Hematopoietic multipotent progenitor cell treated with erythropoietin and hydrocortisone succinate and interleukin-3 and kit ligand, for 6 days (in vitro differentiated cells): Measurements from ENCODE around the gene AGTR1.

ENCODE experiments used
- DNase-seq: peaks from one replicate; pipeline ENCODE4 v3.0.0-alpha.2; 2015

Gene AGTR1

DNA sequence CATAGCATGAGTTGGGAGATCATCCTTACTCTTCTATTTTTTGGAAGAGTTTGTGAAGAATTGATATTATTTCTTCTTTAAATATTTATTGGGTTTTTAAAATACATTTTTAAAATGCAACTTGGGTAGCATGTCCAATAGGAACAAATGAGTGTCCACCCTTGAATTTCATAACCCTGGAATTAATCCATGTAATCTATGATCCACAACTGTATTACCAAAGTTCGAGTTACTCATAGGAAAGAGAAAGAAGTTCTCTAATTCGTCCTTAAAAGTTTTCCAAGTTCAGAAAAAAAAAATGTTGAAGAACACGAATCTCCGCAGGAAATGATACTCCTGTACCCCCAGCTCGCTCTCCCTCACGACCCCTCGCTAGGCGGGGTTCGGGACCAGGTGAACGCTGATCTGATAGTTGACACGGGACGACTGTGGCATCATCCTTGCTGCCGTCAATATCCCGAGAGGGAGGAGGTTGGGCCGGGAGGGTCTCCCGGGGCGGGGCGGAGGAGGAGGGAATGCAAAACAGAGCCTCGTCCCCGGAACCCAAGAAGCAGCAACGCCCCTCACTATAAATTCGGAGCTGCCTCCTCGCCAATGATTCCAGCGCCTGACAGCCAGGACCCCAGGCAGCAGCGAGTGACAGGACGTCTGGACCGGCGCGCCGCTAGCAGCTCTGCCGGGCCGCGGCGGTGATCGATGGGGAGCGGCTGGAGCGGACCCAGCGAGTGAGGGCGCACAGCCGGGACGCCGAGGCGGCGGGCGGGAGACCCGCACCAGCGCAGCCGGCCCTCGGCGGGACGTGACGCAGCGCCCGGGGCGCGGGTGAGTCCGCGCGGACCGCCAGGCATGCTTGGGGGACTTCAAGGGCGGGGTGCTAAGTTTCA lies at the start of gene AGTR1:
Gene AGTR1 (plus strand): TSS at position 598 of the 884 bp plus-strand sequence. CDS start 43,133 bp downstream, outside the sequence.
- no peak for DNase-seq

- DNase-seq = no peak
These were observed 48.9 kb upstream of the AGTR1 start for GRCh38 chr3:148648685-148649352.

DNA sequence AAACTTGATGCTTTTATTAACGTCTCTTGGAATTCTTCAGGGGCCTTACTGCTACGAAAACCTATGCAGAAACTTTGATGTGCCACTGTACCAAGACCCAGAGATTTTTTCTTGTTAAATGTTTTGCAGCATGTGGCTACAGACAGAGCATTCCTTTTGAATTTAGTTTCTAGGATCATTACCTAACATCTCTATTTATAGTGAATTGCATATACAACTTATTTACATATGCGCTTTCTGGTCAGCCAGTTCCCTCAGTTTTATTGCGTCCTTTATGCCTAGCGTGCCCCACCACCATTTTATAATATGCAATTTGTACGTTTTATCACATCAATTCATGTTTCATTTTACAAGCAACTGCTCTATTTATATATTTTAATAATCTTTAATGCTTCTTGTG lies 46.2 kb upstream of the AGTR1 start:
- DNase-seq = no peak

DNA sequence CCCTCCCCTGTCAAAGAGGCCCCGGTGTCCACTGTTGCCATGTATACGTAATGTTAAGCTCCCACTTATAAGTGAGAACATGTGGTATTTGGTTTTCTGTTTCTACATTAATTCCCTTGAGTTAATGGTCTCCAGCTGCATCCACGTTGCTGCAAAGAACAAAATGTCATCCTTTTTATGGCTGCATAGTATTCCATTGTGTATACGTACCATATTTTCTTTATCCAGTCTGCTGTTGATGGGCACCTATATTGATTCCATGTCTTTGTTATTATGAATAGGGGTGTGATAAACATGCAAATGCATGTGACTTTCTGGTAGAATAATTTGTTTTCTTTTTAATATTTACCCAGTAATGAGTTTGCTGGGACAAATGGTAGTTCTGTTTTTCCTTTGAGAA lies 43.3 kb upstream of the AGTR1 start:
- DNase-seq = no peak

DNA sequence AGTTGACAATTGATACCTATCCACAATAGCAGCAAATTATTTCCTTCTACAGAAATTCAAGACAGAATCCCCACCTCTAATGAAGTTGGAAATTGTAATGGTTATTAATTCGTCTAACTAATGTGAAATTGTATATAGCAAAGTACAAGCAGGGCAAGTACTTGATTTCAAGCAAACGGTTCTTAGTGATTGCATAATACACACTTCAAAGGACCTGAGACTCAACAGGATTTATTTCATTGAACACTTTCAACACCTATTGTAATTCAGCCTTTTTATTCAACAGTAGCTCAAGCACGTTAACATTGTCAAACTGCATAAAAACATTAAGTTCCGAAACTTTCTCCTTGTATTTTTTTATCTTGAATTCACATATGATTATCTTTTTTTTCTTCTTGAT lies 40.2 kb upstream of the AGTR1 start:
- DNase-seq = no peak

DNA sequence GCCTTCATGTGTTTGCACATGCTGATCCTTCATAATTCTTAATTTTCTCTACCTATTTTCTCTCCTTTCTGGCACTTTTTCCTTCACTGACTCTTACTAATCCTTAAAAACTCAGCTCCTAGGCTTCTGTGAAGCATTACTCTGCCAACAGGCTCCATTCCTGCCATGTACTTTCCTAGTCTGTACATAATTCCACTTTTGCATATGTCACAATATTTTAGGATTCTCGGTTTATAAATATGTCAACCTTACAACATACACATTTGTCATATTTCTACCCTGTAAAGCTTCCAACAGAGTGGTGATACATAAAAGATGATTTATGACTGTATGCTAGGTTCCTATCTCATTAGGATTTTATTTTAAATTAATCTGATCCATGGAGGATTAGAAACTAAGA lies 38.2 kb upstream of the AGTR1 start:
- no peak for DNase-seq

- no peak for DNase-seq
These were observed 17.4 kb upstream of the AGTR1 start for GRCh38 chr3:148680289-148680688.

GRCh38 chr3:148681080-148681479 lies 16.6 kb upstream of the AGTR1 start:
- DNase-seq = no peak

DNA sequence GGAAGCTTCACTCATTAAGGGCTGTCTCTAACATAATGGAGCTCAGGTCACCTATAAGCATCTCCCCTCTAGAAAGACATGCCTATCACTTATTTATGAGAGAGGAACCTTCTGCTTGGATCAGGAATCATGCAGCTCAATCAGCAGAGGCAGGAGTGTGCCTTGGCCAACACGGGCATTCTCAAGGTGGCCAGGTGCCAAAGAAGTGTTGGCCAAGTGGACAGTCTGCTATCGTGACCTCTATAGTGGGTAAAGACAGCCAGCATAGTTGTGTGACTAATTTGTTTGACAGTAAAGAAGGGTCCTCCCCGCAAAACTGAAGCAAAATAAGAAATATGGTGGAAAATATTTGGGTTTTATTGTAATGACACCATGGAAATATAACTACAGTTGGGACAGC lies 14.7 kb upstream of the AGTR1 start:
- no peak for DNase-seq

GRCh38 chr3:148694116-148694515 lies 3.6 kb upstream of the AGTR1 start:
- no peak for DNase-seq

DNA sequence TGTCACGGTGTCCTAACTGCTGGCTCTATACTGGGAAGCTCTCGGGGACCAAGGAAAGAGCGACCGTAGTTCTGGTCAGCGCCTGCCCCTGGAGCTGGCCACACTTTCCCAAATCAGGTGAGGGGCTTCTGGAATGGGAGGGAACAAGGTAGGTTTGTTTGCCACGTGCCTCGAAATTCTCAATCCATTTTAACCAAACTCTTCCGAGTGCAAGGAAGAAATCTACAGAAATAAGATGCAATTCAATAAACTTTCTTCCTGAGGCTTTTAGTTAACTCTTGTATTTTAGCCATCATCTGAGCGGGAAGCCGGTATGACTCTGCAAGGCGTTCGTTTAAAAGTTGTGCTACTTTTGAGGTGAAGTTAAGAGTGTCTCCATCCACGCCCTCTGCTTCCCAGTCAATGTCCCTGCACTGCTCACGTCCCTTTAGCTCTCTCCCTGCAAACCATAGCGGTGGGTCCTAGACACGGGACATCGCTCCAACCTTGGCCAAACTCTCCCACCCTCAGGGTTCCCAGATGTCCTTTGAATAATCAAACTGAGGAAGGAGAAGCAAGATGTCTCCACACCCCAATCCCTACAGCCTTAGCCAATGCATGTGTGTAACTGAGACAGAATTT lies 597 bp downstream of the AGTR1 start:
- no peak for DNase-seq

DNA sequence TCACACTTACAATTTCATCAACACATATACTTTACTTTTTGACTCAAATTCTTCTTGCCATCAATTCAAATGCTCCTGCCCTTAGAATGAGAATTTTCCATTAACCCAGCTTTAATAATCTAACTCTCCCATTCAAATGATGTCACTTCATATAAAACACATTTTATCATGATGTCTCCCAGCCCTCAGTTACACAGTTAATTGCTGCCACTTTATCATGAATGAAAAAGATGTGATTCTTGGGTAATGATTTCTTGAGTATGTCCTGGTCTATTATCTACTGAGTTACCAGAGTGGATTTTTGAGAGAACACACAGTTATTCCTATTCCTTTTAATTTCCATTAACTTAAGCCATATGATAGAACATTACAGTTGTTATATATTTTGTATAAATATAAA lies 7.6 kb downstream of the AGTR1 start:
- DNase-seq = no peak

- peak; percentile 22 for DNase-seq
These were observed 10.1 kb downstream of the AGTR1 start for GRCh38 chr3:148707601-148708380.

GRCh38 chr3:148708409-148708808 lies 10.7 kb downstream of the AGTR1 start:
- DNase-seq = no peak

DNA sequence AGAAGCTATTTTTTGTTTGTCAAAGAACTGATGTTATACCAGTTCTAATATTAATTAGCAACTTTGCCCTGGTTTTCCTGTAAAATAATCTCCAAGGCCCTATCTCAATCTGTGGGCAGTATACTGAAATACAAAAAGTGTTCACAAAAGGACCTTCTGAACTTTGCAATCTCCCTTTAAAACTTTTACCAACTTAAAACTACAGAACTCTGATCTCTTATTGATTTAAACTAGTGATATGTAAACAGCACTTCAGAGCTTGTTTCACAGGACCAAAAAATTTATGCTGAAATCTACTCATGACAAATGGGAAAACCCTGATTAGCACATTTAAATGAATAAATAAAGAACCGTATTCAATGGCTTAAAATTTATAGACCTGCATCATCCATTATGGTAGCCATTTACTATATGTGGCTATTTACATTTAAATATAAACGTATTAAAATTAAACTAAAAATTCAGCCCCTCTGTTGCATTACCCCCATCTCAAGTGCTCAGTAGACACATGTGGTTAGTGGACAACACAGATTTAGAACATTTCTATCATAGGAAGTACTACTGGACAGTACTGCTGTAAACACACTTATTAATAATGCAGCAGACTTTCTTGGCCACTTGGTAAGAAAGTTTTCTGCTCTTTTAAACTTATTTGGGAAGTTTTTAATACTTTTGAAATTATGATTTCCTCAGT lies 12.0 kb downstream of the AGTR1 start:
- no peak for DNase-seq

DNA sequence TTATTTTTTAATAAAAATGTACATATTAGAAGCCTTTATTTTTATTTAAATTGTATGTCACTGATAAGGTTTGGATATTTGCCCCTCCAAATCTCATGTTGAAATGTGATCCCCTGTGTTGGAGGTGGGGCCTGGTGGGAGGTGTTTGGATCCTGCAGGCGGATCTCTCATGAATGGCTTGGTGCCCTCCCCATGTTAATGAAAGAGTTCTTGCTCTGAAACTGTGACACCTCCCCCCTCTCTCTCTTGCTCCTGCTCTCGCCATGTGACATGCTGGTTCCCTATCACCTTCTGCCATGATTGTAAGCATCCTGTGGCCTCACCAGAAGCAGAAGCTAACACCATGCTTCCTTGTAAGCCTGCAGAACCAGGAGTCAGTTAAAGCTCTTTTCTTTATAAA lies 13.0 kb downstream of the AGTR1 start:
- no peak for DNase-seq

DNA sequence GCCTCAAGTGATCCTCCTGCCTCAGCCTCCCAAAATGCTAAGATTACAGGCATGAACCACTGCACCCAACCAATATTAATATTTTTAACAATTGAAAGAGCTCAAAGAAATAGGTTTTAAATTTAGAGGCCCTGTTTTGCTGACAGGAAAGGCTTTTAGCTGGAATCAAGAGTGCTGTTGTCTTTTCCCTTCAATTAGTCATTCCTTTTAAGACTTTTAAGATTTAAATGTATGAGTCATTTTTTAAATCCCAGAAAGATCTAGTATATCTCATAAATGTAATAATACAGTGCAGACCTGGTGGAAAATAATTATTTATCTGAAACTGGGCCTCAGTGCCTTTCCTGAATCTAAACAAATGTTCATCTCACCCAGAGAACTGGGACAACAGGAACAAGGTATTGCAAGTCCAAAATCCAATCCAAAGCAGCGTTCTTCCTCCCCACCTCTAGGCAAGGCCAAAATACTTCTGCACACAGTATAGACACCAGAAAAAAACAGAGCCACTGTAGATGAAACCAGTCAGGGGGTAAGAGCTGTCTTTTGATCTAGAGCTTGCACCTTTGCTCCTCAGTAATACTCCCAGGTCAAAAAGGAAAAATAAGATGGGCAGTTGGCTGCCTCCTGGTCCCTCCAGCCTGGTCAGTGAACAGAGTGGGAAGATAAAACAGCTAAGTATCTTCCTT lies 14.4 kb downstream of the AGTR1 start:
- no peak for DNase-seq

DNA sequence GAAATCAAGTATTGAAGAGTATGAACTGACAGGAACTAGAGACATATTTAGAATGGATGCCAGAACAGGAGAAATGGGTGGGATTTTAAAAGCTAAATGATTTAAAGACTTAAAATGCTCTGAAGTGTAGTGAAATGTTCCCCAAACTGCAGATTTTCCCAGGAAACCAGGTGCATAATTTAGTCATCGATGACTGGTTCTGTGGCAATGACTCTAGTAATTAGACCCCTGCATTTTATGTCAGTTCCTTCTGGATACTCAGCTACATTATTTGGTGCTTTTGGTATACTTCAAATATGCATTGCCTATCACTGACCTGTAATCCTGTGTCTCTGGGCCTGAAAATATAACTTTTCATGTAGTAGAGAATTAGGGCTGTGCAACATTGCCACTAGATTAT lies 16.8 kb downstream of the AGTR1 start:
- DNase-seq = no peak

- DNase-seq = no peak
These were observed 19.0 kb downstream of the AGTR1 start for GRCh38 chr3:148716657-148717056.

DNA sequence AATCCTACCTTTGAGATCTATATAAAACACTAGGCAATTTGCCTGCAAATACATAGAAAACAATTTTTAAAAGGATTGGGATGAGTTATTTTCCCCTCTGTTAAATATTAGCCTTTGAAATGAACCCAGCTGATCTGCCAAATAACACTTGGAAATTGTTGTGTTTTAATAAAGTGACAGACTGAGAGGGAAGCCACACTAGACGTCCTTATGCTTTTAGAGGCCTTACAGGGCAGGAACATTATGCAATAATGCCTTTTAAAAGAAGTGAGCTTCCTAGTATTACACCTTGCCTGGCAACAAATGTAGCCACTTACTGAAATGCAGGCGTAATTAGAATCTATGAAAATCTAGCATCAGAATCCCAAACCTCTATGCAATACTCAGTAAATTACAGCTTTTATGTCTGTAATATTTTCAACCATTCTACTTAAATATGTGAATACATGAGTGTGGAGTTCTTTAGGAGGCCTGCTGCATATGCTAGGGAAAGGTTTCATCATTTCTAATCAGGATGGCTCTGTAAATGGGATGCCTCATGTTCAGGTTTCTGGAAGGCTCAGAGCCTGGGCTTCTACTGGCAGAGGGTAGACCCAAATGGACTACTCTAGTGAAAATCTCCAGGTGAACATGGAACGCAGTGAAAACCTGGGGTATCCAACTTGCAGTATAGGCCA lies 20.3 kb downstream of the AGTR1 start:
- no peak for DNase-seq
